ENCODE data around the gene DENND2A.
A peak's percentile ranks its signal among the peaks of the same experiment; 100 is the strongest.
"Not testable (repeated sequence)": the region's sequence is repeated elsewhere in the genome, so short reads cannot be mapped to it uniquely, and the experiment has no call there.

Gene DENND2A

DNA sequence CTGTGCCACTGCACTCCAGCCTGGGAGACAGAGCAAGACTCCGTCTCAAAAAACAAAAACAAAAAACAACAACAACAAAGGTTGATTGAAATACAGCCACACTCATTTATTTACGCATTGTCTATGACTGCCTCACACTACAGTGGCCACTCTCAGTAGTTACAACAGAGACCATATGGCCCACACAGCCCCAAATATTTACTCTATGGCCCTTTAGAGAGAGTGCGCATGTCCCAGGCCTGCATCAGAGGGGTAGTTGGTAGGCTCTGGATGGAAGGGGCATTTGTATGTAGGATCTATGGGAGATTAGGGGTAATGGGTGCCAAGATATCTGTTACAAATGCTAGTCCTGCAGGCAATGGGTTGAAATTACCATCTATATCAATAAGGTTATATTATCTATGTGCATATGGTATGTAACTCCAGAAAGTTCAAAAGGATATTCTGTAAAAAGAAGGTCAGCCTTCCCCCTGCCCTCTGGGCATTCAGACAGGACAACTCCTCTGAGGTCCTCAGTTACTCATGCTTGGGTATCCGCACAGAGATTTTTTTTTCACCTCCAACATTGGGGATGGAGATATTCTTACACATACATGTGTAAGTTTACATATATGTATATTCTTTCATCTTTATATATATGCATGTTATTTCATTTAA, 56.3 kb downstream of the DENND2A start:
- DNase-seq = no peak

DNA sequence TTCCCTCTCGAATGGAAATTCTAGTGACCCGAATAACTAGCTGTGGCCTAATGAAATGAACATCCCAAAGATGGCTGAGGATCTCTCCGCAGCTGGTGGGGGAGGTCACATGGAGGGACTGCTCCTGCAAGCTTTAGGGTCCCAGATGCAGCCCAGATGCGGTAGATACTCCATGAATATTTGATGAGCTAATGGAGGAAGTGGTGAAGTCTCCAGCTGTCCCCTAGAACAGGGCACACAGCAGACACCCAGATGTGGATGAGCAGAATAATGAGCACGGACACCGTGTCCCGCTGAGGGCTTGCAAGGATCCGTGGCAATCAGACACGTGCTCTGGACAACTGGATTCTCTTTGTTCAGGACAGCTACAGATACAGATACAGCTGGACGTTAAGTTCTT, 59.2 kb downstream of the DENND2A start:
- DNase-seq = no peak

DNA sequence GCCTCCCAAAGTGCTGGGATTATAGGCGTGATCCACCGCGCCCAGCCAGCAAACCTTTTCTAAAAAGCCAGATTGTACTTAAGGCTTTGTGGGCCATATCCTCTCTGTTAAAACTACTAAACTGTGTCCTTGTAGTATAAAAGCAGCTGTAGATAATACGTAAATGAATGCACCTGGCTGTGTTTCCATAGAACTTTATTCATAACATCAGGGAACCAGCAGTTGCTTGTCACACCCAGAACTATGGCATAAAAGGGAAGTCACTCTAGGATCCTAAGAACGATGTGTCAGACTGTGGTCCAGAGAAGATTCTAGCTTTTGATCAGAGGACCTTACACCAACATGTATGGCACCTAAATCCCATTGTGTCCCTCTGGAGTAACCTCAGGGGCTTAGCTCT, 63.0 kb downstream of the DENND2A start:
- no peak for DNase-seq

DNA sequence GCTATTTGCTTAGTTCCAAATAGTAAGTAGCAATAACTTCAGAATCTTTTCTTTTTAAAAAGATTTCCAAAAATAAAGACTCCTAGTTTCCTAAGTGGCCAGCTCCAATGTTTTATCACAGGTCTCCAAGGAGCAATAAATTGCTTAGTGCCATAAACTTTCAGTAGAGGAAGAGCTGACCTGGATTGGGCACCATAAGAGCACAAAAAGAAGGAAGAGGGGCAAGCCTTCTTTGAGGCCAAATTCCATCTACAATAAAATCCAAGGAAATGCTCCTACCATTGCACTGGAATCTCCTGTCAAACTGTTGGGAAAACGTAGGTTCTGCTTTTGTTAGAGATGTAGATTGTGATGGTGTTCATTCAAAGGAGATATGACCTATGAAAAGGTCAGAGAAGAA, 64.0 kb downstream of the DENND2A start:
- DNase-seq = no peak

DNA sequence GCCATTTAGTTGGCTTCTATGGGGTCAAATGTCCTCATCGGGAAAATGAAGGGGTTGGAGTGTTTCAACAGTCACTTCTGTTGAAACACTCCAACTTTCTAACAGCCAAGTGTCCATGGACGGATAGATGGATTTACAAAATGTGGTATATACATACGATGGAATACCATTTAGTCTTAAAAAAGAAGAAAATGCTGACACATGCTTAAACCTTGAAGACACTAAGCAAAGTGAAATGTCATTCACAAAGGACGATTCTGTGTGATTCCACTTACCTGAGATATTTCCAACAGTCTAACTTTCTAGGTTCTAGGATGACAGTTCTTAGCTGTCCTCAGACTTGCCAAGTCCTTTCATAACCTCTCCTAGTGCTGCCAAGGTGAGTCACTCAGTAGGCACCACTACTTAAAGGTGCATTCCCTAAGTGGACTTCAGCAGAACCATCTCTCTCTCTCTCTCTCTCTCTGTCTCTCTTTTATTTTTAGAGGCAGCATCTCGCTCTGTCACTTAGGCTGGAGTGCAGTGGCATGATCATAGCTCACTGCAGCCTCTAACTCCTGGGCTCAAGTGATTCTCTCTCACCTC, 69.0 kb downstream of the DENND2A start:
- DNase-seq = no peak

DNA sequence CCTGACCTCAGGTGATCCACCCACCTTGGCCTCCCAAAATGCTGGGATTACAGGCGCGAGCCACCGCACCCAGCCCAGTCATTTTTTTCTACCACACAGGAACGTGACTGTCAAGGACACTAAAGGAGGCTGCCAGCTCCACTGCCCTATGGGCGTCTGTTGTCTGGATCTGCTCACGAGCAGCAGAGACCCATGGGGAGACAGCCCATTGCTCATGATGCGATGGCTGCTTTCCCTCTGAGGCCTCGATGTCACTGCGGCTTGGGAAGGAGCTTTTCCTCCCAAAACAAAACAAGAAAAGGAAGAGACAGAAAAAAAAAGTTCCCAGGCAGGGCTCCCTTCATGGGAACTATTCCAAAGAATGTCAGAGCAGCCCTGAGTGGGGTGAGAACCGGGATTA, 70.5 kb downstream of the DENND2A start:
- no peak for DNase-seq

DNA sequence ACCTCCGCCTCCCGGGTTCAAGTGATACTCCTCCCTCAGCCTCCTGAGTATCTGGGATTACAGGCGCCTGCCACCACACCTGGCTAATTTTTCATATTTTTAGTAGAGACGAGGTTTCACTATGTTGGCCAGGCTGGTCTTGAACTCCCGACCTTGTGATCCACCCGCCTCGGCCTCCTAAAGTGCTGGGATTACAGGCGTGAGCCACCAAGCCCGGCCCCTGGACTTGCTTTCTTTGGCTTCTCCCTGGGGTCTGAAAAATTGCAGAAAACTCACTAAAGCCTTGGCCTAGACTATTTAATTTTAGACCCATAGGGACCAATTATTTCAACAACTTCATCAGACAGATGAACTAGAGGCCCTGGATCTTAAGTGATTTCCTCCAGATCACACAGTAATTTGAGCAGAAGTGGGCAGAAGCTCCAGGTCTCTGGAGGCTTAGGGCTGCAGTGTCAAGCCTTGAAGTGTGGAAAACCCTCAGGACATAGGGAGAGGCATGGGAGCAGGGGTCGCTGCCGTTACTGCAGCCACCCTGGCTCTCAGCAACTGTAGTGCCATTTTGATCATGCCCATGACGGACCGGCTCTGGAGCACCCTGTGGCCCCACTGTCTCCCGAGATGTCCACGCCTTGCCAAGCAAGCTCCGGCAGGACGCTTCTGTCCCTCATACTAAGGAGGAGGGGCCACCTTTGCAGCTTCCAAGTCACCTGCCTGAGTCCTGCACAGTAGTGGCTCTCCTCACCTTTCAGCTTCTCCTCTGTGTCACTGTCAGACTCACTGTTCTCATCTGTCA, 72.4 kb downstream of the DENND2A start:
- DNase-seq = no peak

DNA sequence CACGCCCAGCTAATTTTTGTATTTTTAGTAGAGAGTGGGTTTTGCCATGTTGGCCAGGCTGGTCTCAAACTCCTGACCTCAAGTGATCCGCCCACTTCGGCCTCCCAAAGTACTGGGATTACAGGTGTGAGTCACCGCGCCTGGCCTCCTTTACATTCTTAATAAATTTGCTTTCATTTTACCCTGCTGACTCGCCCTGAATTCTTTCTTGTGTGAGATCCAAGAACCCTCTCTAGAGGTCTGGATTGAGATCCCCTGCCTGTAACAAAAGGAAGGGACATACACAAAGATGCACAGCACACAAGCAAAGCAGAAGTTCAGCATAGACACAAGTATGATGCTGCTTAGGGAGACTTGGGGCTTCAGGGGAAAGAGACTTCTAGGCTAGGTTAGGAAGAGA, 74.4 kb downstream of the DENND2A start:
- DNase-seq = peak; percentile 88

DNA sequence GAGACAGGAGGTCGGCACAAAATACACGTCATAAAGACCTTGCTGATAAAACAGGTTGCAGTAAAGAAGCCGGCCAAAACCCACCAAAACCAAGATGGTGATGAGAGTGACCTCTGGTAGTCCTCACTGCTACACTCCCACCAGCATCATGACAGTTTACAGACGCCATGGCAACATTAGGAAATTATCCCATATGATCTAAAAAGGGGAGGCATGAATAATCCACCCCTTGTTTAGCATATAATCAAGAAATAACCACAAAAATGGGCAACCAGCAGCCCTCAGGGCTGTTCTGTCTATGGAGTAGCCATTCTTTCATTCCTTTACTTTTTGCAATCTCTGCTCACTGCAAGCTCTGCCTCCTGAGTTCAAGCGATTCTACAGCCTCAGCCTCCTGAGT, 74.9 kb downstream of the DENND2A start:
- peak; percentile 21 for DNase-seq

DNA sequence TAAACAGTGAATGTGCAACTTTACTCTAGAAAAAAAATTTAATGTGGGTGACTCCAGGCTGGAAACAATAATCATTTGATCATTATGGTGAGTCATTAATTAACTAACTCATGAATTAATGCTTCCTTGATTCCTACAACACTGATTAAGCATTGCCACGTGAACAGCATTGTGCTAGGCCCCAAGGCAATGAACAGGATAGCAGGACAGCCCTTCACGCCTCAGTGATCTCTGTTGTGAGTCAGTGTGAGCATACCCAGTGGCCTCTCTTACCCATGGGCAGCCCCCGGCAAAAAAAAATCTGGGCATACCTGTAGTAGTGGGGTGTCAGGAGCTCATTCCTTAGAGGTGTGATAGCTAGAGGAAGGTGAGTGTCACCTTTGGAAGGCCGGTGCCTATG, 76.0 kb downstream of the DENND2A start:
- DNase-seq = peak; percentile 59

DNA sequence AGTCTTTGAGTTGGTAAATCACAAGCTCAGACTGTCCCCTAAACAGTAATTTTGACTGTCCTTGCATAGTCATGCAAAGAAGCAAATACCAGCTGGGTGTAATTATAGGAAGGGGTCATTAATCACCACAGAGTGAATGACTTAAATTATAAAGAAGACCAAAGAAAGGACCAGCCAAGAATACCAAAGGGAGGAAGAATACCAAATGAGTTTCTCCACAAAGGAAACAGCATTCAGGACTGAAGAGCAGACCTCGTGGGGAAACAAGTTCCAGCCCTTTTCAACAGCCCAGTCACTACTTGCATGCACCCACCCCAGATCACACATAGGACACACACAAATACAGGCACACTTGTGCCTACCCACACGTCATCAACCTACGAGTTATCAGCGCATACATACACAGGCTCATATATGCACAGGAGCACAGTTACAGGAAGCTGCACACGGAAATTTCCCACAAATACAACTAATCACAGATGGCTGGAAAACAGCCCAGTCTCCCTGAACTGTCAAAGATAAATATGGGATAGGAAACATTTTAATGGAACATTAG, 77.6 kb downstream of the DENND2A start:
- peak; percentile 60 for DNase-seq

DNA sequence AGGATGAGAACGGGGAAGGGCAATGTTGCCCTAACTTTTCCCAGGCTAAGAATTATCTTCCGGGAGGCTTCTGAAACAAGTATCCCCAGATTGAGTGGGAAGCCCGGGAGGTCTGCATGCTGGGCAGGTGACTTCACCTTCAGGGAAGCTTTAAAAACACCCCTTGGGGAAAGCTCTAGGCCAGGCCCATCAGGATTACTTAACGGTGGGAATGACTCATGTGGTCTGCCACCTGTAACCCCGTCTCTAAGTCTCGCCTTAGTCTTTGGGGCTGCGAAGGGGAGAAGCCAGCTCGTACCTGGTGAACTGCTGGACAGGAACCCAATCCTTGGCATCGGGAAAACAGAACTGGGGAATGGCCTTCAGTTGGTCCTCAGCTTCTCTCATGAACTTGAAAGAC, 81.2 kb downstream of the DENND2A start:
- no peak for DNase-seq

DNA sequence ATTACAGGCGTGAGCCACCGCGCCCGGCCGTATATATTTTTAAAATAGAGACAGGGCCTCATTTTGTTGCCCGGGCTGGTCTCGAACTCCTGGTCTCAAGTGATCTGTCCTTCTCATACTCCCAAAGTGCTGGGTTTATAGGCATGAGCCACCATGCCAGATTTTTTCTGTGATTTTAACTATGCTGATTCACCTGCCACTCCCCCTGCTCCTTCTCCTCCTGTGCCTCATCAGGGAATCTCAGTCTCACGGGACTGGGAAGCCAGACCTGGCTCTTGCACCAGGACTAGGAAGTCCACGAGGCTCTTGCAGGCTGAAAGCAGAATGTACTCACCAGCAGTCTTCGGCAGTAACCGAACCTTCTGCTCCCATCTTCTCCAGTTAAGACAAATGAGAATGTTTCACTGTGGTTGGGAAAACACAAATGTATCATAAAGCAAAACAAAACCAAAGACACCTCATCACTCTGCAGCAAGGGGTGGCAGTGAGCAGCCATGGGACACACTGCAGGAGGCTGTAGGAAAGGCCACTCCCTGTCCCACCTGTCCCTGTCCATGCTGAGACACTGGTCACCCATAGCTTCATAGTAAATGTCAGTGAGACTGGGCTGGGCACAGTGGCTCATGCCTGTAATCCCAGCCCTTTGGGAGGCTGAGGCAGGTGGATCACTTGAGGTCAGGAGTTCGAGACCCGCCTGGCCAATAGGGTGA, 82.6 kb downstream of the DENND2A start:
- peak; percentile 27 for DNase-seq

DNA sequence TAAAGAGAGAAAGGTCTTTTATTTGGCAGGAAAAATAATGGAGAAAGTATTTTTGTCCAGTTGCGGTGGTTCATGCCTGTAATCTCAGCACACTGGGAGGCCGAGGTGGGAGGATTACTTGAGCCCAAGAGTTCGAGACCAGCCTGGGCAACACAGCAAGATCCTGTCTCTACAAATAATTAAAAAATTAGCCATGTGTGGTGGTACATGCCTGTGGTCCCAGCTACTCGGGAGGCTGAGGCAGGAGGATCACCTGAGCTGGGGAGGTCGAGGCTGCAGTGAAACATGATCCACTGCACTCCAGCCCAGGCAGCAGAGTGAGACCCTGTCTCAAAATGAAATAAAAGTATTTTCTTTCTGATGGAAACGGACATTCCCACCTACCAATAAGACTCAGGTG, 83.5 kb downstream of the DENND2A start:
- DNase-seq = no peak

DNA sequence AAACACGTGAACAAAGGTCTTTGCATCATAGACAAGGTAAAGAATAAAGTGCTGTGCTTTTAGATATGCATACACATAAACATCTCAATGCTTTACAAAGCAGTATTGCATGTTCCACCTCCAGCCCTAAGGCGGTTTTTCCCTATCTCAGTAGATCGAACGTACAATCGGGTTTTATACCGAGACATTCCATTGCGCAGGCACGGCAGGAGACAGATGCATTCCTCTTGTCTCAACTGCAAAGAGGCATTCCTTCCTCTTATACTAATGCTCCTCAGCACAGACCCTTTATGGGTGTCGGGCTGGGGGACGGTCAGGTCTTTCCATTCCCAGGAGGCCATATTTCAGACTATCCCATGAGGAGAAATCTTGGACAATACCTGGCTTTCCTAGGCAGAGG, 87.4 kb downstream of the DENND2A start:
- DNase-seq = not testable (repeated sequence)

DNA sequence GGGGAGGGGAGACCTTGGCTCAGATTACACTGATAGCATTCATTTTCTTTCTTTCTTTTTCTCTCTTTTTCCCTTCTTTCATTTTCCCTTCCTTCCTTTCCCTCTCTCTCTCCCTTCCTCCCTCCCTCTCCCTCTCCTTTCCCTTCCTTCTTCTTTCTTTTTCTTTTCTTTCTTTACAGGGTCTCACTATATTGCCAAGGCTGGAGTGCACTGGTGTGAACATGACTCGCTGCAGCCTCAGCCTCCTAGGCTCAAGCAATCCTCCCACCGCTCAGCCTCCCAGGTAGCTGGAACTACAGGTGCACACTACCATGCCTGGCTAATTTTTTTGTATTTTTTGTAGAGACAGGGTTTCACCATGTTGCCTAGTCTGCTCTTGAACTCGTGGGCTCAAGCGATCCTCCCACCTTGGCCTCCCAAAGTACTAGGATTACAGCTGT, 88.4 kb downstream of the DENND2A start:
- no peak for DNase-seq

DNA sequence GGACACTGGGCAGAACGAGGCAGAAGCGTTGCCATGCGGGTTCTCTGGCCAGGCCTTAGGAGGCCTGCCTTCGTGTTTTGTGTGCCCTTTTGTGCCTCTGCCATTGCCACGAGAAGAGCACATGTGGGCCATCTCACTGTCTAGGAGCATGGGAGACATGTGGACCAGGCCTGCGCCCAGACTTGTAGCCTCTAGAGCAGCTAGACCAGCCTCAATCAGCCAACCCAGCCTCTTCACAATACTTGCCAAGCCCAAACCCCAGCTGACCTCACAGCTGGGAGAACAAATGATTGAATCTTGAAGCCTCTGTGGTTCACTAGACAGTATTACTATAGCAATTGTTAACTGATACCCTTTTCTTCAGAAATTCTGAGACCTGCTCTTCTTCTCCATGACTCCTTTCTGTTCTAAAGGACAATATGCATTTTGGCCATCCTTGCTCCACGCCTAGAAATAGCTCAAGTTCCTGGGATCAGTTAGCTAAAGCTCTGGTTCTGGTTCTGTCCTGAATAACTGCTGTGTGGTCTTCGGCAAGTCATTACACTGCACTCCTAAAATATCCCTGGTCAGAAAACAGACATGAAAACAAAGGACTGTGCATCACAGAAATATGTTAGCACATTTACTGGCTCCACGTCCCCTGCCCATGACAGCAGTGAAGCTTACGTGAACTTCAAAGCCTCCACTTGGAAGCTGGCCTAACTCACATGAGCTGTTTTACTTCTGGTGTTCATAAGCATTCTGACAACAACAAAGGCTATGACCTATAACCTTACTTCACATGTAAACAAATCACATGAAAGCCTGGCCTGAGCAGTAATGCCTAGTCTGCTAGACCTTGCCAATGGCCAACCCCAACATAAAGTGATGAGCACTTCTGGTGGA, 89.0 kb downstream of the DENND2A start:
- no peak for DNase-seq

DNA sequence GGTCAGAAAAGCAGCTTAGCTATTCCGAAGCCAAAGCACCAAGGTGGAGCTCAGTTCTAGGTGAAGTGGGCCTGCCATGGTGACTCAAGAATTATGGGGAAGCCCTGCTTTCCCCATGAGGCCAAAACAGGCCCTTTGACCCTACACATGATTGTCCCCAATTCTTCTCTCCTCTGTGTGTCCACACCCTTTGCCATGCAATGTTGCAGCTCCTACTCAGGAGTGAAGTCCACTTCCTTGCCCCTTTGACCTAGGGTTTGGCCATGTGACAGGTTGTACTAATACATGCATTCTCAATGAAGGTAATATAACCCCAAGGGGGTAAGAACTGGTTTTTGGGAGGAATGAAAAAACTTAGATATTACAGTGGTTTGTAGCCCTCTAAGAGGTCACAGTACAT, 93.7 kb downstream of the DENND2A start:
- DNase-seq = no peak

DNA sequence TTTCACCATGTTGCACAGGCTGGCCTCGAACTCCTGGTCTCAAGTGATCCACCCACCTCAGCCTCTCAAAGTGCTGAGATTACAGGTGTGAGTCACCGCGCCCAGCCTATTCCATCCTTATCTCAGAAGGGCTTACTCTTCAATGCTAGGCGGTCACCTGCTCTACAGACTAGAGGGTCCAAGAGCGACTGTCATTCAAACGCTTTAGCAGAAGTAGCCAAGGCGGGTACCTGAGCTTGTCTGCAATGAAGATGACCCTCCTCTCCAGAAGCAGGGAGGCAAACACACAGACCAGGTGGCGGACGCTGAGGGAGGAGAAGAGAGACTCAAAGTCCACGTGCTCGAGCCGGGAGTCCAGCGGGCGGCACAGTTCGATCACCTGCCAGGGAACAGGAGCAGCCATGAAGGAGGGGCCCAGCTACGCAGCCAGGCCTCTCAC, 96.2 kb downstream of the DENND2A start:
- no peak for DNase-seq

DNA sequence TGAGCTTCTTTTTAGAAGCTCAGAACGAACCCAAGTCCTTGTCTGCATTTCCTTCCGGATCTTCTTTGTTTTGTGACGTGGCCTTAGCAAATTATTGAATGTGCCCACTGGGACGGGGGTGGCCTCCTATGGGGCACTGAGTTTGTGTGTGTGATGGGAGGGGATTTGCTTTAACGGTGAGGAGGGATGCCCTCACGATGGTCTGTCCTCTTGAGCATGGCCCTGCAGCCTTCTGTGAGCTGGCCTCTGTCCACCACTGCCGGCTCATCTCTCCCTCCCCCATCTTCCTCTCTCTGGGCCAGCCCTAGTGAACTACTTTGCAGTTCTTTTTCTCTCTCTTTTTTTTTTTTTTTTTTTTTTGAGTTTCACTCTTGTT, 98.4 kb downstream of the DENND2A start:
- DNase-seq = peak; percentile 57

DNA sequence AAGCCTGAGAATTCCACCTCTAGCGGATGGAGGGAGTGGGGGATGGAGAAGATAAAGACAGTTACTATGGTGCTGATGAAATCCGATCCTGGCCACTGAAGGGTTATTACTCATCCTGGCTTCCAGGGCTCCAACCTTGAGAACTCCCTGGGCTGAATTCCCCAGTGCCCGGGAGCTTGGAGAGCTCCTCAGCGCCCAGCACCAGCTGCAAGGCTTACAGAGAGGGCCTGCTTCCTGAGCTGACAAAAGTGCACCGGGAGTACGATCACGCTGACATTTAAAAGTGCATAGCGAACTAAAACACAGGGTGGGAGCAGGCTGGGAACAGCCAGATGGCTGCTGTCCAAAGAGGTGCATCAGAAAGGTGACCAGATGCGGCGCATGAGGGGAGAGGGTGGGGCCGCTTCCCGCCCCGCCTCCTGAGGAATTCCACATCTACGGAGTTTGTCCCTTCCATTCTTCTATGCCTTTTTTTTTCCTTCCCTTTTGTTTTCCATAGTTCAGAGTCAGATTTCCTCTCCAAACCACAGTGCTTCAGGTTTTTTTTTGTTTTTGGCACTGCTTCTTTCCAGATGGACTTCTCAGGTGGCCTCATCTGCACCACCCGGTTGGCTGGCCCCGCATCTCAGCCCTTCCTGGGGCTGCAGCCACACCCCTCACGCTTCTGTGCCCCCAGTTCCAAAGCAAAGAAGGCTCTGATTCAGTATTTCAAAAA, 98.9 kb downstream of the DENND2A start:
- DNase-seq = peak; percentile 98

DNA sequence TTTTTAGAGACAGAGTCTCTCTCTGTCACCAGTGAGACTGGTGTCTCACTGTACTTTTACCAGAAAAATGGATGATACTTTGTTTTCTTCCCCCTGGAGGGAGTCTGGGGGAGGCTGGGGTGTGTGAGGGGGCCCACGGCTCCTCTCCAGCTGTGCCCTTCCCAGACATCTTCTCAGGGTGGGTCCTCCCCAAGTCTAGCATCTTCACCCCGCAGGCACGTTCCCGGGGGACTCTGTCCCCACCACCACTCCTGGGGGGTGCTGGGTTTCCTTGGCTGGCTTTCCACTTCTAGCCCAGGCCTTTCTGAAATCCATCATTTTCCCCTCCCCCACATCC, 99.5 kb downstream of the DENND2A start:
- no peak for DNase-seq

Measured in fibroblast of skin of right quadriceps (primary cell).